Ovary (tissue), 3 donors: Measurements from ENCODE around the gene GADD45B.

Source experiments
- POLR2A ChIP-seq: fragments of 450-650 bp; IDR thresholded peaks from one replicate; pipeline ENCODE4 v1.6.1; 2017; ENCODE audit warnings: antibody characterized with exemption, mild to moderate bottlenecking, moderate library complexity
- TF ChIP-seq, protein P1 (sequence below), 3 donors: fragments of 450-650 bp in 2 of 3; fragments of 200-600 bp in 1 of 3; IDR thresholded peaks; one replicate each; pipeline versions ENCODE4 v1.5.1 to v1.8.0; 2016 to 2022; ENCODE audit warnings: antibody characterized with exemption in 3 of 3, mild to moderate bottlenecking in 1 of 3
- donor health status: DM: no; HTN: no; CAD: no.

DNA sequence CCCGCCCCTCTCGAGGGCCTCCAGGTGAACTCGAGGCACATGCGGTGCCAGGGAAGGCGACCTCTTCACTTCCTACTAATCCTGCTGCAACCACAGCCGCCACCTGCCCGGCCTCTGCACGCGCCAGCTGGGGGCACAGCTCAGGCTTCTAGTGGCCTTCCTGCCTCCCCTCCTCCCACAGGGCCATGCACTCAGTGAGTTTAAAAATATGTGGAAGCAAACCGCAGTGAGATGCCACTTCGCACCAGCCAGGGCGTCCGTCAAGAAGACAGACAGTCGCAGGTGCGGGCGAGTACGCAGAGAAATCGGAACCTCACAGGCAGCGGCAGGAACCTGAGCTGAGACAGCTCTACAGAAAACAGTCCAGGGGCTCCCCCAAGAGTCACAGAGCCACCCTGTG lies 29.5 kb upstream of the GADD45B start:
- TF ChIP-seq POLR2A, result no peak
- TF ChIP-seq, protein P1, sequence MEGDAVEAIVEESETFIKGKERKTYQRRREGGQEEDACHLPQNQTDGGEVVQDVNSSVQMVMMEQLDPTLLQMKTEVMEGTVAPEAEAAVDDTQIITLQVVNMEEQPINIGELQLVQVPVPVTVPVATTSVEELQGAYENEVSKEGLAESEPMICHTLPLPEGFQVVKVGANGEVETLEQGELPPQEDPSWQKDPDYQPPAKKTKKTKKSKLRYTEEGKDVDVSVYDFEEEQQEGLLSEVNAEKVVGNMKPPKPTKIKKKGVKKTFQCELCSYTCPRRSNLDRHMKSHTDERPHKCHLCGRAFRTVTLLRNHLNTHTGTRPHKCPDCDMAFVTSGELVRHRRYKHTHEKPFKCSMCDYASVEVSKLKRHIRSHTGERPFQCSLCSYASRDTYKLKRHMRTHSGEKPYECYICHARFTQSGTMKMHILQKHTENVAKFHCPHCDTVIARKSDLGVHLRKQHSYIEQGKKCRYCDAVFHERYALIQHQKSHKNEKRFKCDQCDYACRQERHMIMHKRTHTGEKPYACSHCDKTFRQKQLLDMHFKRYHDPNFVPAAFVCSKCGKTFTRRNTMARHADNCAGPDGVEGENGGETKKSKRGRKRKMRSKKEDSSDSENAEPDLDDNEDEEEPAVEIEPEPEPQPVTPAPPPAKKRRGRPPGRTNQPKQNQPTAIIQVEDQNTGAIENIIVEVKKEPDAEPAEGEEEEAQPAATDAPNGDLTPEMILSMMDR (IDR thresholded peaks at IDR 0.05), result no peak
